T47D (cell line): Measurements from ENCODE around the gene CYP2R1.

Experiments used
- DNase-seq, 2 experiments: peaks; one replicate each; pipeline versions ENCODE4 v3.0.0 to v3.0.0-alpha.2; 2011 to 2012; ENCODE audit warnings: low read depth in 1 of 2, low spot score in 1 of 2
- JUND ChIP-seq: IDR thresholded peaks from 2 replicates; pipeline ENCODE4 v1.6.1; 2012; ENCODE audit warnings: low read depth
- in situ Hi-C: cut with HindIII; loops from 2 replicates; pipeline ENCODE4 v1.10.0; 2016; ENCODE audit warnings: low sequenced_read_pairs, low pct_unique_long_range_greater_than_20kb

CYP2R1 gene

DNA sequence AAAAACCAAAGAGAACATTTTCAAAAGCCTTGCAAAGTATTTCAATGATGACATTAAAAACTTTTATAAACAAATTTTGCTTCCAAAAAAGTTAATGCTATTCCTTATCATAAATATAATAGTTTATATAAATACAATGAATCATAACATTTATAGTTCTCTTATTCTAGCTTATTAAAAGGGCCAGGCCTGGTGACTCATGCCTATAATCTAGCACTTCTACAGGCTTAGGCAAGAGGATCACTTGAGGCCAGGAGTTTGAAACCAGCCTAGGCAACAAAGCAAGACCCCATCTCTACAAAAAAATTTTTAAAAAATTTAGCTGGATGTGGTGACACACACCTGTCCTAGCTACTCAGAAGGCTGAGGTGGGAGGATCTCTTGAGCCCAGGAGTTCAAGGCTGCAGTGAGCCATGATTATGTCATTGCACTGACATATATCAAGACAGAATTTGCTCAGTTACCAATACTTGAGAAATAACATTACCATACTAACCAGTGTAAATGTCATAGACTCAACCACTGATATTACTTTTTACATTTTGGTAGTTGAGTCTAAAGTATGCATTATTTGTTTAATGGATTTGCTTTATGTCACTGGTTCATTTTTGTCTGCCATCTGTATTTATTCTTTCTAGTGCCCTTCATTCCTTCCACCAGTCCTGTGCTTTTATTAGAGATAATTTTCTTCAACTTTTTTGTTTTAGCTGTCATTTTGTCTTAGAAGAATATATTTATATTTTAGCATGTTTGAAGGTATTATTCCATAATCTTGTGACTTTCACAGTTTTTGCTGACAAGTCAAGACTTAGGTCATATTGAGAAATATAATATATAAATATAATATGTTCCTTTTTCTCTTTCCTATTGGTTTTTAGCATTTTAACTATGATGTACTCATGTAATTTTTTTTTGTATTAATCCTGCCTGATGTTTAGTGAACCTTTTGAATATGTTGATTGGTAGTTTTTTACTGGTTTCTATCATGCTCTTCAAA is 56.2 kb downstream of the CYP2R1 start:
- no peak for DNase-seq
- no peak for TF ChIP-seq JUND
- in situ Hi-C loops = no loop called here
